IPS DF 4.7 (cell line): Measurements from ENCODE around the gene SLC25A17.
"Not testable (repeated sequence)": the region's sequence is repeated elsewhere in the genome, so short reads cannot be mapped to it uniquely, and the experiment has no call there.

Experiments
- DNase-seq: peaks from one replicate; pipeline ENCODE4 v3.0.0-alpha.2; 2013; ENCODE audit warnings: low spot score; ENCODE audit errors: extremely low read depth

The SLC25A17 gene

DNA sequence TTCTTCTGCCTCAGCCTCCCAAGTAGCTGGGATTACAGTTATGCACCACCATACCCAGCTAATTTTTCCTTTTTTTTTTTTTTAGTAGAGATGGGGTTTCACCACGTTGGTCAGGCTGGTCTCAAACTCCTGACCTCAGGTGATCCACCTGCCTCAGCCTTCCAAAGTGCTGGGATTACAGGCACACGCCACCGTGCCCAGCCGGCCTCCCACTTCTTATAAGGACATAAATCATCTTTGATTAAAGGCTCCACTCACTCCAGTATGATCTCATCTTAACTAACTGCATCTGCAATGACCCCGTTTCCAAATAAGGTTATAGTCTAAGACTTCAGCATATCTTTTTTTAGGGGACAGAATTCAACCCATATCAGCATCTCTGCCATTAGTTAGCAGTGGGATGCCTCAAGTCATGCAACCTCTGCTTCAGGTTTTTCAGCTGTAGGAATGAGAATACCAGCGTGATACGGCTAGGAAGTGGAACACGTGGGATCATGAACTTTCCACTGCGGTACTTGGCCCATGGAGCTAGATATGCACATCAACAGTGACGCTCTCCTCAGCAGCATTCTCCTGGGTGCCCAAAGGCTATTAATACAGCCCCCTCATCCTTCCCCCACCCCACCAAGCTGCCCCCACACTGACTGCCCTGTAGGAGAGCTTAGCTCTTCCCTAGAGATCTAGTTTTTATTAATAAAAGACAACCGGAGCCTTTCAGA, 98.4 kb downstream of the SLC25A17 start:
- DNase-seq: no peak

DNA sequence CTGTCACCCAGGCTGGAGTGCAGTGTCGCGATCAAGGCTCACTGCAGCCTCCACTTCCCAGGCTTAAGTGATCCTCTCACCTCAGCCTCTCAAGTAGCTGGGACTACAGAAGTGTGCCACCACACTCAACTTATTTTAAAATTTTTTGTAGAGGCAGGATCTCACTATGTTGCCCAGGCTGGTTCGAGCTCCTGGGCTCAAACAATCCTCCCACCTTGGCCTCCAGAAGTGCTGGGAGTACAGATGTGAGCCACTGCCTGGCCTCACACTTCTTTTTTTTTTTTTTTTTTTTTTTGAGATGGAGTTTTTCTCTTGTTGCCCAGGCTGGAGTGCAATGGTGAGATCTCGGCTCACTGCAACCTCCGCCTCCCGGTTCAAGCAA, 99.0 kb downstream of the SLC25A17 start:
- not testable (repeated sequence) for DNase-seq
